K562 (cell line): ENCODE results near the gene PHACTR2. TPM values are rescaled to one million over a fixed set of nuclear protein-coding genes. Genes with fewer than 3 reads are reported as not detected.
A peak's percentile ranks its signal among the peaks of the same experiment; 100 is the strongest.

Source experiments
- BCOR ChIP-seq: fragments of 450-650 bp; IDR thresholded peaks from 2 replicates; pipeline ENCODE4 v1.6.1; 2016
- CTBP1 ChIP-seq: fragments of 450-650 bp; IDR thresholded peaks from 2 replicates; pipeline ENCODE4 v1.6.1; 2016; ENCODE audit warnings: borderline replicate concordance
- DPF2 ChIP-seq: fragments of 450-650 bp; IDR thresholded peaks from 2 replicates; pipeline ENCODE4 v1.6.1; 2016
- ETV6 ChIP-seq, 3 experiments: fragments of 150-350 bp in 1 of 3; sonication (generic) in 1 of 3; formaldehyde crosslinking in 1 of 3; IDR thresholded peaks; 2 replicates each; pipeline versions ENCODE4 v1.6.1 to v1.8.0; 2014 to 2022; ENCODE audit warnings: borderline replicate concordance in 2 of 3, low read depth in 2 of 3, antibody characterized with exemption in 1 of 3, low read length in 1 of 3, mild to moderate bottlenecking in 1 of 3, missing genetic modification reagents in 1 of 3
- FOXP1 ChIP-seq: sonication (generic); formaldehyde crosslinking; IDR thresholded peaks from 2 replicates; pipeline ENCODE4 v1.8.0; 2022; ENCODE audit warnings: mild to moderate bottlenecking, missing genetic modification reagents
- JUN ChIP-seq, 2 experiments: sonication (generic) in 1 of 2; formaldehyde crosslinking in 1 of 2; IDR thresholded peaks; 2 replicates each; pipeline versions ENCODE4 v1.6.1 to v1.8.0; 2012 to 2022; ENCODE audit warnings: borderline replicate concordance in 2 of 2, mild to moderate bottlenecking in 2 of 2, improper control_type of control experiment in 1 of 2, low read depth in 1 of 2, low read length in 1 of 2, missing genetic modification reagents in 1 of 2
- MECOM ChIP-seq: fragments of 250-450 bp; sonication (Bioruptor Pico); IDR thresholded peaks from 2 replicates; pipeline ENCODE4 v1.8.0; 2022; ENCODE audit warnings: inconsistent platforms
- NFIX ChIP-seq: fragments of 250-450 bp; sonication (Bioruptor Pico); IDR thresholded peaks from 2 replicates; pipeline ENCODE4 v1.4.0; 2020; ENCODE audit warnings: low read depth, mild to moderate bottlenecking, moderate library complexity
- SUPT5H ChIP-seq: fragments of 450-650 bp; IDR thresholded peaks from 2 replicates; pipeline ENCODE4 v1.6.1; 2016
- TRIM28 ChIP-seq: fragments of 450-650 bp; IDR thresholded peaks from 2 replicates; pipeline ENCODE4 v1.6.1; 2017
- YBX1 ChIP-seq: fragments of 450-650 bp; IDR thresholded peaks from 2 replicates; pipeline ENCODE4 v1.7.1; 2016; ENCODE audit warnings: mild to moderate bottlenecking
- ZBTB8A ChIP-seq: fragments of 450-650 bp; IDR thresholded peaks from 2 replicates; pipeline ENCODE4 v1.6.1; 2018; ENCODE audit warnings: mild to moderate bottlenecking, moderate library complexity; ENCODE audit not compliant: partially characterized antibody
- ZNF232 ChIP-seq: sonication (generic); formaldehyde crosslinking; IDR thresholded peaks from 2 replicates; pipeline ENCODE4 v1.8.0; 2022; ENCODE audit warnings: mild to moderate bottlenecking, missing genetic modification reagents
- polyA plus RNA-seq, 8 experiments: library from polyadenylated mRNA; depleted of rRNA in 4 of 8; stranded (reverse) in 5 of 8; unstranded in 3 of 8; fragments of >200 nt; fragmentation: Nextera tagmentation in 2 of 8; fragmentation: Illumina TruSeq in 1 of 8; extraction: Ambion mirVana in 2 of 8; extraction: Trizol in 1 of 8; gene quantifications; 2 replicates each; pipeline versions ENCODE4 v1.2.1 to v1.2.3, GENCODE V29; 2011 to 2014; ENCODE audit warnings: inconsistent platforms in 1 of 8, missing spikeins in 1 of 8
- total RNA-seq, 7 experiments: library from RNA; depleted of rRNA in 6 of 7; stranded (reverse); fragments of >200 nt in 6 of 7; fragmentation: Illumina TruSeq in 2 of 7; extraction: Trizol in 2 of 7; gene quantifications; 2 replicates each; pipeline versions ENCODE4 v1.2.1 to v1.2.3, GENCODE V29; 2011 to 2021; ENCODE audit warnings: low replicate concordance in 1 of 7
- TF ChIP-seq, protein P1 (sequence below), 2 experiments: fragments of 200-800 bp in 1 of 2; sonication (Bioruptor generic) in 1 of 2; sonication (generic) in 1 of 2; formaldehyde crosslinking in 1 of 2; IDR thresholded peaks in 1 of 2; conservative IDR thresholded peaks in 1 of 2; 2 replicates each; pipeline versions ENCODE4 v1.5.0 to v1.6.1; 2016 to 2020; ENCODE audit warnings: missing compliant biosample characterization in 1 of 2, missing genetic modification characterization in 1 of 2, missing genetic modification reagents in 1 of 2
- TF ChIP-seq, protein P2 (sequence below): fragments of 450-650 bp; IDR thresholded peaks from 2 replicates; pipeline ENCODE4 v1.6.1; 2016; ENCODE audit warnings: low read depth

Gene PHACTR2
- total and polyA plus RNA-seq, 9 of the 15 experiments (the other 6 are each of a cell fraction or from before 2014, with no cell fraction given): 5.3 to 52.5 (median 22.9) TPM

DNA sequence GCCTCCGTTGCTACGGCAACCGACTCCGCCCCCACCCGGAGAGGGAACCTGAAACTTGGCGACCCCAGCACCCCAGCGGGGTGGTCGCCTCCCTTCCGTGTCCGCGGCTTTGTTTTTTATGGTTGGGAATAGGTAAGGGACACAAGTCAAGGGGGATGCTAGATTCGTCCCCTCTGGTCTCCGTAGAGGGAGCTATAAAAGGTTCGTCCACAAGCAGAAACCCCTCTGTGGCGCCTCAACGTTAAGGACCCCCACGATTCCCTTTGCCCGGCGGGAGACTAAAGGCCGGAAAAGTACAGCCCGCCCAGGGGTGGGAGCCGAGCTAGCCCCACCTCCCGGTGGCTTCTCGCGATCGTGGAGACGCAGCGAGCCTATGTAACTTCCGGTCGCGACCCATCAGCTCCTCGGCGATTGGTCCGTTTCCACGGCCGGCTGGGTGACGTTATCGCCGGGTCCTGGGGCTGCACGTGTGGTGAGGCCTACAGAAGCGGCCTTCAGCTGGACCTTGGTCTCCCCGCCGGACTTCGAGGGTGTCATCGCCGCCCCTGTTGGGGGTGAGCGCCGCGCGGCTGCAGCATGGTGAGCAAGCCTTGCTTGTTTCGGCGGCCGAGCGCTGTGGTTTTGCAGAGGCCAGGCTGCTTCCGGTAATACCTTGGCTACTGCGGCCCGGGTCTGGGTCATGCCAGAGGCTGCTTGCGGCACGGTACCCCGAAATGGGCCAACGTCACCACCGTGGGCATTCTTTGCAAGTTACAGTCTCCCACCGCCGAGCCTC lies 165.3 kb downstream of the PHACTR2 start, which contains the start of gene LTV1 (continued):
- no peak for TF ChIP-seq TRIM28
- TF ChIP-seq BCOR: no peak
- peak; percentile 88; the same call in 1 of the 2 replicates for TF ChIP-seq JUN (IDR thresholded peaks at IDR 0.05; ENCODE audit: borderline replicate concordance, low read depth, low read length)
- peak; percentile 98 for TF ChIP-seq JUN (CRISPR knock-in tag; IDR thresholded peaks at IDR 0.05; ENCODE audit: borderline replicate concordance)
- peak; percentile 97 for TF ChIP-seq FOXP1
- TF ChIP-seq ZBTB8A: no peak
- TF ChIP-seq SUPT5H: peak; percentile 89
- TF ChIP-seq, protein P1, sequence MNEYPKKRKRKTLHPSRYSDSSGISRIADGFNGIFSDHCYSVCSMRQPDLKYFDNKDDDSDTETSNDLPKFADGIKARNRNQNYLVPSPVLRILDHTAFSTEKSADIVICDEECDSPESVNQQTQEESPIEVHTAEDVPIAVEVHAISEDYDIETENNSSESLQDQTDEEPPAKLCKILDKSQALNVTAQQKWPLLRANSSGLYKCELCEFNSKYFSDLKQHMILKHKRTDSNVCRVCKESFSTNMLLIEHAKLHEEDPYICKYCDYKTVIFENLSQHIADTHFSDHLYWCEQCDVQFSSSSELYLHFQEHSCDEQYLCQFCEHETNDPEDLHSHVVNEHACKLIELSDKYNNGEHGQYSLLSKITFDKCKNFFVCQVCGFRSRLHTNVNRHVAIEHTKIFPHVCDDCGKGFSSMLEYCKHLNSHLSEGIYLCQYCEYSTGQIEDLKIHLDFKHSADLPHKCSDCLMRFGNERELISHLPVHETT (CRISPR knock-in tag; conservative IDR thresholded peaks at IDR 0.05 in 1 of 2, IDR thresholded peaks at IDR 0.05 in 1 of 2): peak; percentile 83 to 92; a peak in 2 of 4 replicates
- TF ChIP-seq NFIX (CRISPR knock-in tag): no peak
- 0 out of 2 replicates have a peak, but pooled peaks have one; percentile 13 for TF ChIP-seq CTBP1
- 0 out of 2 replicates have a peak, but pooled peaks have one; percentile 22 for TF ChIP-seq MECOM (CRISPR knock-in tag)
- TF ChIP-seq DPF2: 0 out of 2 replicates have a peak, but pooled peaks have one; percentile 21
- TF ChIP-seq YBX1: no peak
- TF ChIP-seq, protein P2, sequence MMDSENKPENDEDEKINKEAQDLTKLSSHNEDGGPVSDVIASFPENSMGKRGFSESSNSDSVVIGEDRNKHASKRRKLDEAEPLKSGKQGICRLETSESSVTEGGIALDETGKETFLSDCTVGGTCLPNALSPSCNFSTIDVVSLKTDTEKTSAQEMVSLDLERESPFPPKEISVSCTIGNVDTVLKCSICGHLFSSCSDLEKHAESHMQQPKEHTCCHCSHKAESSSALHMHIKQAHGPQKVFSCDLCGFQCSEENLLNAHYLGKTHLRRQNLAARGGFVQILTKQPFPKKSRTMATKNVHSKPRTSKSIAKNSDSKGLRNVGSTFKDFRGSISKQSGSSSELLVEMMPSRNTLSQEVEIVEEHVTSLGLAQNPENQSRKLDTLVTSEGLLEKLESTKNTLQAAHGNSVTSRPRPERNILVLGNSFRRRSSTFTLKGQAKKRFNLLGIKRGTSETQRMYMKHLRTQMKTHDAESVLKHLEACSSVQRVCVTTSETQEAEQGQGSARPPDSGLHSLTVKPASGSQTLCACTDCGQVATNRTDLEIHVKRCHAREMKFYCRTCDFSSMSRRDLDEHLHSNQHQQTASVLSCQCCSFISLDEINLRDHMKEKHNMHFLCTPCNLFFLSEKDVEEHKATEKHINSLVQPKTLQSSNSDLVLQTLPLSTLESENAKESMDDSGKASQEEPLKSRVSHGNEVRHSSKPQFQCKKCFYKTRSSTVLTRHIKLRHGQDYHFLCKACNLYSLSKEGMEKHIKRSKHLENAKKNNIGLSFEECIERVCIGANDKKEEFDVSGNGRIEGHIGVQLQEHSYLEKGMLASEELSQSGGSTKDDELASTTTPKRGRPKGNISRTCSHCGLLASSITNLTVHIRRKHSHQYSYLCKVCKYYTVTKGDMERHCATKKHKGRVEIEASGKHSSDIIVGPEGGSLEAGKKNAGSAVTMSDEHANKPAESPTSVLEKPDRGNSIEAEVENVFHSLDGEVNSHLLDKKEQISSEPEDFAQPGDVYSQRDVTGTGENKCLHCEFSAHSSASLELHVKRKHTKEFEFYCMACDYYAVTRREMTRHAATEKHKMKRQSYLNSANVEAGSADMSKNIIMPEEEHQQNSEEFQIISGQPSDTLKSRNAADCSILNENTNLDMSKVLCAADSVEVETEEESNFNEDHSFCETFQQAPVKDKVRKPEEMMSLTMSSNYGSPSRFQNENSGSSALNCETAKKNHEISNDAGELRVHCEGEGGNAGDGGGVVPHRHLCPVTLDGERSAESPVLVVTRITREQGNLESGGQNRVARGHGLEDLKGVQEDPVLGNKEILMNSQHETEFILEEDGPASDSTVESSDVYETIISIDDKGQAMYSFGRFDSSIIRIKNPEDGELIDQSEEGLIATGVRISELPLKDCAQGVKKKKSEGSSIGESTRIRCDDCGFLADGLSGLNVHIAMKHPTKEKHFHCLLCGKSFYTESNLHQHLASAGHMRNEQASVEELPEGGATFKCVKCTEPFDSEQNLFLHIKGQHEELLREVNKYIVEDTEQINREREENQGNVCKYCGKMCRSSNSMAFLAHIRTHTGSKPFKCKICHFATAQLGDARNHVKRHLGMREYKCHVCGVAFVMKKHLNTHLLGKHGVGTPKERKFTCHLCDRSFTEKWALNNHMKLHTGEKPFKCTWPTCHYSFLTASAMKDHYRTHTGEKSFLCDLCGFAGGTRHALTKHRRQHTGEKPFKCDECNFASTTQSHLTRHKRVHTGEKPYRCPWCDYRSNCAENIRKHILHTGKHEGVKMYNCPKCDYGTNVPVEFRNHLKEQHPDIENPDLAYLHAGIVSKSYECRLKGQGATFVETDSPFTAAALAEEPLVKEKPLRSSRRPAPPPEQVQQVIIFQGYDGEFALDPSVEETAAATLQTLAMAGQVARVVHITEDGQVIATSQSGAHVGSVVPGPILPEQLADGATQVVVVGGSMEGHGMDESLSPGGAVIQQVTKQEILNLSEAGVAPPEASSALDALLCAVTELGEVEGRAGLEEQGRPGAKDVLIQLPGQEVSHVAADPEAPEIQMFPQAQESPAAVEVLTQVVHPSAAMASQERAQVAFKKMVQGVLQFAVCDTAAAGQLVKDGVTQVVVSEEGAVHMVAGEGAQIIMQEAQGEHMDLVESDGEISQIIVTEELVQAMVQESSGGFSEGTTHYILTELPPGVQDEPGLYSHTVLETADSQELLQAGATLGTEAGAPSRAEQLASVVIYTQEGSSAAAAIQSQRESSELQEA: no peak
- TF ChIP-seq ETV6 (IDR thresholded peaks at IDR 0.05; ENCODE audit: borderline replicate concordance in 1 of 2, low read depth in 2 of 2, low read length in 1 of 2): no peak
- TF ChIP-seq ETV6 (CRISPR knock-in tag; IDR thresholded peaks at IDR 0.05; ENCODE audit: borderline replicate concordance): peak; percentile 96
- TF ChIP-seq ZNF232 (CRISPR knock-in tag): peak; percentile 95
